Testis (tissue), 2 donors: ENCODE results near the gene LIPN.

Source experiments
- CTCF ChIP-seq, 3 experiments: fragments of 450-650 bp in 2 of 3; fragments of 200-600 bp in 1 of 3; sonication (generic) in 1 of 3; IDR thresholded peaks; one replicate each; pipeline ENCODE4 v1.5.1; 2016 to 2019; ENCODE audit warnings: antibody characterized with exemption in 3 of 3, mild to moderate bottlenecking in 2 of 3, moderate library complexity in 1 of 3
- POLR2A ChIP-seq: fragments of 450-650 bp; IDR thresholded peaks from one replicate; pipeline ENCODE4 v1.6.1; 2017; ENCODE audit warnings: antibody characterized with exemption, mild to moderate bottlenecking, moderate library complexity

- TF ChIP-seq CTCF (IDR thresholded peaks at IDR 0.05) (no peak), POLR2A (no peak)
Measured at GRCh38 chr10:88728107-88728763, 31.6 kb upstream of the LIPN start.
